Effector memory CD4-positive, alpha-beta T cell (primary cell): ENCODE results near the gene AHRR.
"Not testable (repeated sequence)": the region's sequence is repeated elsewhere in the genome, so short reads cannot be mapped to it uniquely, and the experiment has no call there.

Source experiments
- DNase-seq, 3 donors: peaks; one replicate each; pipeline ENCODE4 v3.0.0-alpha.2; 2020
- H3K27ac ChIP-seq: 2 replicates; pipeline ENCODE4 v1.7.0; 2013; ENCODE audit warnings: mild to moderate bottlenecking, low read length, moderate library complexity; ENCODE audit not compliant: insufficient read depth, poor library complexity, severe bottlenecking
- H3K27me3 ChIP-seq: replicated peaks from 2 replicates; pipeline ENCODE4 v1.7.0; 2013; ENCODE audit warnings: mild to moderate bottlenecking, low read length; ENCODE audit not compliant: insufficient read depth, control insufficient read depth, poor library complexity, severe bottlenecking
- H3K36me3 ChIP-seq: 2 replicates; pipeline ENCODE4 v1.7.0; 2013; ENCODE audit warnings: mild to moderate bottlenecking, low read length, moderate library complexity; ENCODE audit not compliant: control insufficient read depth, insufficient read depth
- H3K4me1 ChIP-seq: 2 replicates; pipeline ENCODE4 v1.7.0; 2013; ENCODE audit warnings: low read length, mild to moderate bottlenecking; ENCODE audit not compliant: control insufficient read depth, insufficient read depth, poor library complexity, severe bottlenecking
- H3K4me3 ChIP-seq: 2 replicates; pipeline ENCODE4 v1.7.0; 2013; ENCODE audit warnings: low read length, low read depth, mild to moderate bottlenecking; ENCODE audit not compliant: insufficient read depth, poor library complexity, severe bottlenecking
- H3K9me3 ChIP-seq: 2 replicates; pipeline ENCODE4 v1.7.0; 2013; ENCODE audit warnings: mild to moderate bottlenecking, low read length, moderate library complexity; ENCODE audit not compliant: control insufficient read depth

The AHRR gene

GRCh38 chr5:395921-396530 is 74.5 kb downstream of the AHRR start:
- H3K27me3 ChIP-seq, result no peaks in the 10 kb centered on the region
- no peaks in the 10 kb centered on the region for H3K36me3 ChIP-seq
- no peak overlapping the region for H3K4me3 ChIP-seq
- H3K4me1 ChIP-seq, result no peaks in the 10 kb centered on the region
- no peak for DNase-seq
- no peak overlapping the region for H3K27ac ChIP-seq
- no peaks in the 10 kb centered on the region for H3K9me3 ChIP-seq

DNA sequence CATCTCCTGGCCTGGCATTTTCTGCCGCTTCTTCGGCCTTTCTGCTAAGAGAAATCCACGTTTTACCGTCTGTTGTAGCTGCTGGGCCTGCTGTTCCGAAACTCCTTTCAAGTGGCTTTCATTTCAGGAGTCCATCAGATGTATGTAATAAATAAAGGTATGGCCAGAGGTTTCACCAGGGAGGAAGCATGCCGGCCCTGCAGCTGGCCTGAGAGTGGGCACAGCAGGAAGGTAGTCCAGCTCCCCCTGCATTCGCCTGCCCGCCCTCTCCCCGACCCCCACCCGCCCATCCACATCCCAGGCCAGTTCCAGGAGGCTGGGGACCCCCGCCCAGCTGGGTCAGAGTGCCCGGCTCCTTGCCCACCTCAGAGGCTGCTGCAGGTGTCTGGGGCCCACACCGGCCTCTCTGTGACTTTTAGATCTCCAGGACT is 75.0 kb downstream of the AHRR start:
- Histone ChIP-seq H3K36me3 (no peaks in the 10 kb centered on the region), H3K4me3 (no peak overlapping the region), H3K27me3 (no peaks in the 10 kb centered on the region), H3K4me1 (no peaks in the 10 kb centered on the region), H3K9me3 (no peaks in the 10 kb centered on the region), H3K27ac (no peak overlapping the region)
- no peak for DNase-seq

DNA sequence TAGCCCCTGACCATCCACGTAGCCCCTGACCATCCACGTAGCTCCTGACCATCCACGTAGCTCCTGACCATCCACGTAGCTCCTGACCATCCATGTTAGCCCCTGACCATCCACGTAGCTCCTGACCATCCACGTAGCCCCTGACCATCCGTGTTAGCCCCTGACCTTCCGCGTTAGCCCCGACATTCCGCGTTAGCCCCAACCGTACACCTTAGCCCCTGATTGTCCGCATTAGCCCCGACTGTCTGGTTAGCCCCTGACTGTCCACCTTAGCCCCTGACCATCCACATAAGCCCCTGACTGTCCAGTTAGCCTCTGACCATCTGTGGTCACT is 76.6 kb downstream of the AHRR start:
- DNase-seq, H3K9me3 ChIP-seq, H3K27ac ChIP-seq, H3K36me3 ChIP-seq, H3K4me1 ChIP-seq, H3K4me3 ChIP-seq, H3K27me3 ChIP-seq: not testable (repeated sequence)

DNA sequence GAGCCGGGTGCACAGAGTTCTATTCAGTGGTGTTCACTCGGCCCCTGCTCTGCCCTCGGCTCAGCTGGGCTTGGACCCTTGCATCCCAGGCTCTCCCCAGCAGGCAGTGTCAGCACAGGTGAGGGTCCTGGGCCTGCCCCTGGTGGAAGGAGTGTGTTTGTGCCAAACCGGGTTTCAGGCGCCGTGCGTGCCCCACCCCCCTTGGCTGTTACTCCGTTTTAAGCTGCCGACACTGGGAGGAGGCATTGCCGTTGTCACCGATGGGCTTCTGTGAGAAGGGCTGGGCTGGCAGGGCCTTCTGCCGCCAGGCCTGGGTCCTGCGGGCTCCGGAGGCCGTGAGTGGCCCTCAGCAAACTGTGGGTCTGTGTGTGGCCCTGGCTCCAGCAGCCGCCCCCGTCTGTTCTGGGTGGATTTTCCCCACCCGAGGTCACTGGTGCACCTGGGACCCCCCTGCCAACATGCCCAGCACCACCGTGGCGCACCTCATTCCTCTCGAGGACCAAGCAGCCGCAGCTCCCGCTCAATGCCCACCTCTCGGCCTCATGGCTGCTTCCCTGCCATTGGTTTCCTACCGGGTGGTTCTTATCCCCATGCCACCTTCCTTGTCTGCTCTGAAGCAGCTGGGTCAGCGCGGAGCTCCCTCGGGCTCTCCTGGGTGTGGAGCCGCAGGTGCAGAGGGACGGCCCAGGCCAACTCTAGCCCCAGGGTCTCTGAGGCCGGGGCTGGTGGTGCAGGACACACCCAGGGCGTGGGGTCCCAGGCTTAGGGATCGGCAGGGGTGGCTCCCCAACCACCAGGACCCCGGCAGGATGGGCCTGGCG is 77.2 kb downstream of the AHRR start:
- Histone ChIP-seq H3K36me3 (no peaks in the 10 kb centered on the region), H3K4me1 (no peaks in the 10 kb centered on the region), H3K9me3 (no peaks in the 10 kb centered on the region), H3K27me3 (no peaks in the 10 kb centered on the region), H3K4me3 (no peak overlapping the region), H3K27ac (no peak overlapping the region)
- no peak for DNase-seq

GRCh38 chr5:399296-400281 is 78.1 kb downstream of the AHRR start:
- Histone ChIP-seq H3K9me3 (no peaks in the 10 kb centered on the region), H3K27ac (no peak overlapping the region), H3K27me3 (no peaks in the 10 kb centered on the region), H3K4me3 (no peak overlapping the region), H3K36me3 (no peaks in the 10 kb centered on the region), H3K4me1 (no peaks in the 10 kb centered on the region)
- no peak for DNase-seq

- H3K27ac ChIP-seq, result no peak overlapping the region
- no peak overlapping the region for H3K4me3 ChIP-seq
- no peak for DNase-seq
- H3K27me3 ChIP-seq, result no peaks in the 10 kb centered on the region
- no peaks in the 10 kb centered on the region for H3K36me3 ChIP-seq
- H3K9me3 ChIP-seq, result no peaks in the 10 kb centered on the region
- H3K4me1 ChIP-seq, result no peaks in the 10 kb centered on the region
Measured at GRCh38 chr5:400282-401145, 79.0 kb downstream of the AHRR start.

DNA sequence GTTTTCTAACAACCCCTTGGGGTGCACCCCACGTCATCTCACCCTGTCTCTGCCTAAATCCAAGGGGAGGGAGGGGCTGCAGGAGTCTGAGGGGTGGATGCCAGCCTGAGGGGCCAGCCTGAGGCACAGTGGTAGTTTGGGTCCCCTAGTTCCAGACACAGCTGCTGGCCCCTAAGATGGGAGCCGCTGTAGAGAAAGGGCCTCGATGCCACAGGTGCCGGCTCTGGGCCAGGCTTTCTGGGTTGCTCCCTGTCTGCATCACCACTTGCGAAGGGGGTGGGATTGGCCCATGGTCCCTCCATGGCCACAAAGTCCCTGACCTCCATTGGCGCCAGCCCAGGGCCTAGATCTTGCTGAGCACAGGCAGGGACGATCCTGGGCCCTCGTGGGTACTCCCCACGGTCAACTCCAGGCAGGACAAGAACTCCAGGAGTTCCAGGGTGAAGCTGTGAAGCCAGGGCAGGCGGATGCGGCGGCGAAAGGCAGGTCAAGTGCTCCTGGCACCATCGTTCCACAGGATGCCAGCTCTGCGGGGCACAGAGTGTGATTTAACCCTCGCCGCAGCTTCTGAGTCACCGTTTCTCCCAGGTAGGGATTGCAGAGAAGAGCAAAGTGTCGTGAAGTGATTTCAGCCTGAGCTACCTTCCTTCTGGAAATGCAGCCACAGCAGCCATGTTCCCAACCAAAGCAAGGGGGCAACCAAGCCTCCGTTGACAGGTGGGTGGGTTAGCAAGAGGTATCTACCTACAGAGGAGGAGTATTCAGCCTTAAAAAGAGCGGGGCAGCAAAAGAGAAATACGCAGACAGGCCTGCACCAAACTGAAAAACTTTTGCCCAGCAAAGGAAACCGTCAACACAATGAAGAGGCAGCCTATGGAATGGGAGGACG is 79.9 kb downstream of the AHRR start:
- H3K27me3 ChIP-seq, result no peaks in the 10 kb centered on the region
- no peak overlapping the region for H3K4me3 ChIP-seq
- H3K4me1 ChIP-seq, result no peaks in the 10 kb centered on the region
- H3K36me3 ChIP-seq, result no peaks in the 10 kb centered on the region
- DNase-seq, result no peak
- H3K27ac ChIP-seq, result no peak overlapping the region
- H3K9me3 ChIP-seq, result no peaks in the 10 kb centered on the region

DNA sequence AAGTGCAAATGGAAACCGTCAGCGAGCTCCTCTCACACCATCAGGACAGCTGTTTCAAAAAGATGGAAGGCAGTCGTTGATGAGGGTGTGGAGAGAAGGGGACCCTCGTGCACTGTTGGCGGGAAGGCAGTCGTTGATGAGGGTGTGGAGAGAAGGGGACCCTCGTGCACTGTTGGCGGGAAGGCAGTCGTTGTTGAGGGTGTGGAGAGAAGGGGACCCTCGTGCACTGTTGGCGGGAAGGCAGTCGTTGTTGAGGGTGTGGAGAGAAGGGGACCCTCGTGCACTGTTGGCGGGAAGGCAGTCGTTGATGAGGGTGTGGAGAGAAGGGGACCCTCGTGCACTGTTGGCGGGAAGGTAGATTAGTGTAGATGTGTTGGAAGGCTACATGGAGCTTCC is 80.7 kb downstream of the AHRR start:
- not testable (repeated sequence) for H3K27ac ChIP-seq, H3K9me3 ChIP-seq

More for the DNA sequence above, 80.7 kb downstream of the AHRR start:
- not testable (repeated sequence) for H3K27me3 ChIP-seq, H3K36me3 ChIP-seq, H3K4me1 ChIP-seq, H3K4me3 ChIP-seq, DNase-seq
